Choroid plexus epithelial cell (primary cell): ENCODE measurements around the gene NOG.

ENCODE experiments used
- DNase-seq: peaks from one replicate; pipeline ENCODE4 v3.0.0-alpha.2; 2010; ENCODE audit warnings: low read depth
- H3K4me3 ChIP-seq: 2 replicates; pipeline ENCODE4 v1.5.1; 2011; ENCODE audit warnings: low read depth, mild to moderate bottlenecking, control low read depth, low read length, moderate library complexity
- CTCF ChIP-seq: conservative IDR thresholded peaks from 2 replicates; pipeline ENCODE4 v1.5.1; 2011; ENCODE audit warnings: low read depth, mild to moderate bottlenecking, control low read depth, inconsistent platforms, low read length, moderate library complexity

The NOG gene

GRCh38 chr17:56587298-56587697 lies 6.2 kb upstream of the NOG start:
- no peak for DNase-seq
- H3K4me3 ChIP-seq: no peak overlapping the region
- TF ChIP-seq CTCF: no peak

GRCh38 chr17:56592487-56593085 lies 913 bp upstream of the NOG start:
- H3K4me3 ChIP-seq: peak overlapping the region; percentile 47
- TF ChIP-seq CTCF: peak; percentile 55
- peak; percentile 28 for DNase-seq

- peak; percentile 15 for DNase-seq
- no peak for TF ChIP-seq CTCF
- H3K4me3 ChIP-seq: peak overlapping the region; percentile 48
These were observed 333 bp upstream of the NOG start for GRCh38 chr17:56593086-56593645.

- TF ChIP-seq CTCF: no peak
- DNase-seq: no peak
- peak overlapping the region; percentile 48 for H3K4me3 ChIP-seq
These were observed 1.0 kb downstream of the NOG start for GRCh38 chr17:56594320-56595107.

GRCh38 chr17:56595108-56595418 lies 1.6 kb downstream of the NOG start:
- no peak overlapping the region for H3K4me3 ChIP-seq
- no peak for DNase-seq
- TF ChIP-seq CTCF: no peak

- no peak for DNase-seq
- H3K4me3 ChIP-seq: no peak overlapping the region
- TF ChIP-seq CTCF: no peak
These were observed 2.6 kb downstream of the NOG start for GRCh38 chr17:56595831-56596690.
